Breast epithelium (tissue), 3 donors: Measurements from ENCODE around the gene NTSR2.

Experiments used
- CTCF ChIP-seq, 3 donors: fragments of 450-650 bp; IDR thresholded peaks; one replicate each; pipeline ENCODE4 v1.5.1; 2016 to 2017; ENCODE audit warnings: antibody characterized with exemption in 3 of 3, mild to moderate bottlenecking in 3 of 3, moderate library complexity in 3 of 3
- POLR2A ChIP-seq: fragments of 450-650 bp; IDR thresholded peaks from one replicate; pipeline ENCODE4 v1.6.1; 2016; ENCODE audit warnings: antibody characterized with exemption, mild to moderate bottlenecking, moderate library complexity
- POLR2AphosphoS5 ChIP-seq, 3 donors: sonication (generic); formaldehyde crosslinking; IDR thresholded peaks; one replicate each; pipeline ENCODE4 v1.6.1; 2017; ENCODE audit warnings: antibody characterized with exemption in 3 of 3

GRCh38 chr2:11624893-11625292 lies 45.1 kb downstream of the NTSR2 start:
- TF ChIP-seq CTCF (IDR thresholded peaks at IDR 0.05) (no peak), POLR2A (no peak), POLR2AphosphoS5 (IDR thresholded peaks at IDR 0.05) (no peak)
